ENCODE results near the gene SLC30A10. TPM values are rescaled to one million over a fixed set of nuclear protein-coding genes. Genes with fewer than 3 reads are reported as not detected.

SLC30A10 gene
- total and polyA plus RNA-seq, 2 of the 13 experiments (the other 11 are each of a cell fraction or from before 2014, with no cell fraction given): 20.9 to 30.2 TPM

GRCh38 chr1:219965285-219966070 lies 37.1 kb upstream of the SLC30A10 start:
- intact Hi-C loops (cut with micrococcal nuclease; ENCODE audit: unreplicated experiment): no loop called here
- no peak for FAIRE-seq

More at GRCh38 chr1:219965285-219966070, 37.1 kb upstream of the SLC30A10 start:
- DNase-seq (ENCODE audit: low spot score): no peak
- H3K36me3 ChIP-seq (replicated peaks in 1 of 2; ENCODE audit: control insufficient read depth in 1 of 2, insufficient read depth in 2 of 2, low read length in 2 of 2): peaks cover 5 to 16% of the 10 kb centered on the region in 2 experiments; a peak in 3 of 5 replicates
- no peak overlapping the region for H3K9ac ChIP-seq (ENCODE audit: insufficient read depth, low read depth, low read length)
- no peak overlapping the region for H3K4me3 ChIP-seq (replicated peaks in 1 of 3; ENCODE audit: insufficient read depth in 1 of 3, low read depth in 2 of 3, low read length in 3 of 3)
- in situ Hi-C loops (cut with HindIII; ENCODE audit: extremely low pct_ligation_motif_present, low pct_unique_long_range_greater_than_20kb): no loop called here
- H3K4me1 ChIP-seq (ENCODE audit: insufficient read depth, low read length): no peaks in the 10 kb centered on the region
- H3K27me3 ChIP-seq (ENCODE audit: control insufficient read depth in 1 of 2, insufficient read depth in 2 of 2, low read length in 2 of 2): no peaks in the 10 kb centered on the region
- TF ChIP-seq NCOA5 (CRISPR knock-in tag; IDR thresholded peaks at IDR 0.05): no peak
- TF ChIP-seq KLF16 (CRISPR knock-in tag; IDR thresholded peaks at IDR 0.05): no peak
- TF ChIP-seq NFATC3 (CRISPR knock-in tag; IDR thresholded peaks at IDR 0.05): no peak
- TF ChIP-seq ZNF724P (CRISPR knock-in tag; IDR thresholded peaks at IDR 0.05; ENCODE audit: borderline replicate concordance): no peak
- TF ChIP-seq HMG20A (CRISPR knock-in tag; IDR thresholded peaks at IDR 0.05; ENCODE audit: borderline replicate concordance): no peak
- no peak for TF ChIP-seq CSRNP1 (CRISPR knock-in tag; IDR thresholded peaks at IDR 0.05)
- no peak for TF ChIP-seq SNAPC5 (CRISPR knock-in tag; IDR thresholded peaks at IDR 0.05; ENCODE audit: borderline replicate concordance)
- WGBS (ENCODE audit: low lambda C conversion rate): 79% methylated on average over 6 of the region's 6 CpGs
- H2AFZ ChIP-seq (ENCODE audit: low read length): no peak overlapping the region
- H3K4me2 ChIP-seq (ENCODE audit: low read depth, low read length): no peak overlapping the region
- no peaks in the 10 kb centered on the region for H4K20me1 ChIP-seq (ENCODE audit: insufficient read depth, low read length)
- H3K27ac ChIP-seq (ENCODE audit: extremely low read length, insufficient read depth, low read length): no peak overlapping the region
- CTCF ChIA-PET (ENCODE audit: low intra/inter-chr PET ratio, low total read pairs): no interaction called here
- ATAC-seq: no peak
- no TSS peak for BruUV-seq (replicated peaks)
- H3K79me2 ChIP-seq (ENCODE audit: insufficient read depth, low read length): no peaks in the 10 kb centered on the region
- POLR2A ChIA-PET: no interaction called here
- H3K9me3 ChIP-seq (ENCODE audit: low read length): no peaks in the 10 kb centered on the region
